ENCODE data around the gene DBN1. TPM values are rescaled to one million over a fixed set of nuclear protein-coding genes. Genes with fewer than 3 reads are reported as not detected.
"Not testable (repeated sequence)": the region's sequence is repeated elsewhere in the genome, so short reads cannot be mapped to it uniquely, and the experiment has no call there.

DBN1 gene
- total RNA-seq, 2 experiments from 2014 or later: 101 to 105 TPM

DNA sequence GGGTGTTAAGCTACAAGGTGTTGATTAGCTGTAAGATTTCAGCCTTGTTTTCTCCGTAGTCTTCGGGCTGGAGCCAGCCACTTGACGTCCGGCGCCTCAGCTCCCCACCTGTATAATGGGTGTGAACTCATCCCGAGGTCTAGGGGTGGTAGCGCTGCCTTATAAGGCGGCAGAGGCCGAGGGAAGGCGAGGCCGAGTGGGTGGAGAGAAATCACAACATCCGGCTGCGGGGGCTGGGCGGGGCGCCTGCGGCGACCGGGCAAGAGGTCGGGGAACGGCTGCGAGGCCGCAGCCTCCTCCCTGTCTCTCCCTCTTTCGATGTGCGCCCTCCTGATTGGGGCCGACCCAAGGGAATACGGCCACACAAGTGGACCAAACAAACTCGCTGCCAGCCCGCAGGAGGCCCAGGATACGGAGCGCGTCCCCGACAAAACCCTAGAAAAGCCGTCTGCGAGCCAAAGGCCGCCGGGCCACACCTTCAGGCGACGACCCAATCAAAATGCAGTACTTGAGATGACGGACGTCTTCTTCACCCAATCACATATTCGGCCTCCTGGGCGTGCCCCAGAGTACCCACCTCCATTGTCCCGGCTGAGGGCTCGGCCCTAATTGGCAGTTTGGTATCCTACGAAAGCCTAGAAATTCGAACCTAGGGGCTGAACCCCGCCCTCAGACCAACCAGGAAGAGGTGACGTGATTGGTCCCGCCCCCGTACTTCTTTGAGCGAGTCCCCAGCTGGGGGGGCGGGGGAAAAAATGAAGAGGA, 47.5 kb downstream of the DBN1 start:
- POLR2A ChIA-PET: interaction anchor here (0.6 to 15.2 kb wide), 17 partner anchors 8 to 123 kb away, joined by 3 to 606 read pairs (median 4); partner anchors contain the start of genes F12, LMAN2, PRELID1 and PRR7
- H3K36me3 Mint-ChIP-seq (ENCODE audit: low read depth): peaks cover 38% of the 10 kb centered on the region
- DNase-seq: peak; percentile 100
- H3K9me3 Mint-ChIP-seq: no peaks in the 10 kb centered on the region
- CTCF ChIA-PET: interaction anchor here (0.7 to 10.5 kb wide), 9 partner anchors 13 to 108 kb away, joined by 3 to 159 read pairs (median 6); partner anchors contain the start of genes F12 and PFN3
- H3K27ac Mint-ChIP-seq: peak overlapping the region; percentile 97
- TF ChIP-seq, protein P1, sequence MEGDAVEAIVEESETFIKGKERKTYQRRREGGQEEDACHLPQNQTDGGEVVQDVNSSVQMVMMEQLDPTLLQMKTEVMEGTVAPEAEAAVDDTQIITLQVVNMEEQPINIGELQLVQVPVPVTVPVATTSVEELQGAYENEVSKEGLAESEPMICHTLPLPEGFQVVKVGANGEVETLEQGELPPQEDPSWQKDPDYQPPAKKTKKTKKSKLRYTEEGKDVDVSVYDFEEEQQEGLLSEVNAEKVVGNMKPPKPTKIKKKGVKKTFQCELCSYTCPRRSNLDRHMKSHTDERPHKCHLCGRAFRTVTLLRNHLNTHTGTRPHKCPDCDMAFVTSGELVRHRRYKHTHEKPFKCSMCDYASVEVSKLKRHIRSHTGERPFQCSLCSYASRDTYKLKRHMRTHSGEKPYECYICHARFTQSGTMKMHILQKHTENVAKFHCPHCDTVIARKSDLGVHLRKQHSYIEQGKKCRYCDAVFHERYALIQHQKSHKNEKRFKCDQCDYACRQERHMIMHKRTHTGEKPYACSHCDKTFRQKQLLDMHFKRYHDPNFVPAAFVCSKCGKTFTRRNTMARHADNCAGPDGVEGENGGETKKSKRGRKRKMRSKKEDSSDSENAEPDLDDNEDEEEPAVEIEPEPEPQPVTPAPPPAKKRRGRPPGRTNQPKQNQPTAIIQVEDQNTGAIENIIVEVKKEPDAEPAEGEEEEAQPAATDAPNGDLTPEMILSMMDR (IDR thresholded peaks at IDR 0.05): no peak
- intact Hi-C loops (cut with micrococcal nuclease): no loop called here
- H3K4me1 Mint-ChIP-seq (ENCODE audit: low read depth): peaks cover 36% of the 10 kb centered on the region
- H3K27me3 Mint-ChIP-seq: no peaks in the 10 kb centered on the region
- peak overlapping the region; percentile 88 for H3K4me3 Mint-ChIP-seq
- peak; percentile 79 for ATAC-seq

DNA sequence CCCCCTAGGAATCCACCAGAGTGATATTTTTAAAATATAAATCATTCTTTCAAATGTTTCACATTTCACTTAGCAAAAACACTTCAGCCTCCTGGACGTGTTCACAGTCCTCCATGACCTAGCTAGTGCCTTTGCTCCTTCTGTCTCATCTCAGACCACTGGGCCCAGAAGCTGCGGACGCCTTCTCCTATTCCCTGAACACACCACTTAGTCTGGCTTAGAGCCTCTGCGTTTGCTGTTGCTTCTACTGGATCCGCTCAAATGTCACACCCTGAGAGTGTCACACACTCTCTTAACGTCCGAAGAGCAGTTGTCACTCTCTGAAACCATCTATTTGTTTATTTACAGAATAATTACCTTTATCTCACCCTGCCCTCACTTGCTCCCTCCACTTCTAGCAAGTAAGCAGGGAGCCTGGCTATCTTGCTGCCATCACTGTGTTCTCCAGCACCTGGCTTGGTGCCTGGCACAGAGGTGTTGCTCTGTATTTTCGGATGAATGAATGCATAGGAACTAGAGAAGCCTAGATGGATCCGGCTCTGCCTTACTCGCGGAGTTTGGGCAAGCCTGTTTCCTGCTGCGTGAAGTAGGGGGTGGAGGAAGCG, 48.1 kb downstream of the DBN1 start:
- CTCF ChIA-PET: interaction anchor here (1.2 to 10.5 kb wide), 4 partner anchors 20 to 36 kb away, joined by 5 to 159 read pairs (median 8); partner anchors contain the start of genes F12 and PFN3
- POLR2A ChIA-PET: interaction anchor here (0.8 to 15.2 kb wide), 8 partner anchors 9 to 74 kb away, joined by 3 to 606 read pairs (median 6); partner anchors contain the start of genes F12, LMAN2 and PRR7
- H3K36me3 Mint-ChIP-seq (ENCODE audit: low read depth): peaks cover 33% of the 10 kb centered on the region
- DNase-seq: no peak
- no peaks in the 10 kb centered on the region for H3K9me3 Mint-ChIP-seq
- intact Hi-C loops (cut with micrococcal nuclease): no loop called here
- H3K4me1 Mint-ChIP-seq (ENCODE audit: low read depth): peaks cover 29% of the 10 kb centered on the region
- no peak for ATAC-seq
- H3K27ac Mint-ChIP-seq: peak overlapping the region; percentile 97
- TF ChIP-seq, protein P1 (IDR thresholded peaks at IDR 0.05): no peak
- H3K4me3 Mint-ChIP-seq: peak overlapping the region; percentile 88
- no peaks in the 10 kb centered on the region for H3K27me3 Mint-ChIP-seq

DNA sequence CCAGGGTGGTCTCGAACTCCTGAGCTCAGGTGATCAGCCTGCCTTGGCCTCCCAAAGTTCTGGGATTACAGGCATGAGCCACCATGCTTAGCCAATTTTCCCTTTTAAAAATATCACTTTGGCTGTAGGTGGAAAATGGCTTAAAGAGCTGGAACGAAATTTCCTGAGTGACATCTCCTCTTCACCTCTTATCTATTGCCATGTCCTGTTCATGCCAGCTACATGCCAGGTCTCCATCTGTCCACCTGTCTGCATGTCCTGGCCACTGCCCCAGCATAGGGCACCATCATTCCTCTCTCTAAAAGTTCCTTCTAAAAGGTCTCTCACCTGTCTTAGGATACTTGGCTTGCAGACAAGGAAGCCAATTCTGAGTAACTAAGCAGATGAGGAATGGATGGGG, 49.8 kb downstream of the DBN1 start:
- Mint-ChIP-seq H3K9me3 (no peaks in the 10 kb centered on the region), H3K27me3 (no peaks in the 10 kb centered on the region), H3K36me3 (ENCODE audit: low read depth) (peaks cover 17% of the 10 kb centered on the region), H3K27ac (no peak overlapping the region), H3K4me3 (no peak overlapping the region), H3K4me1 (ENCODE audit: low read depth) (peaks cover 14% of the 10 kb centered on the region)
- TF ChIP-seq, protein P1 (IDR thresholded peaks at IDR 0.05): no peak
- DNase-seq: no peak
- ChIA-PET CTCF (interaction anchor here (1.0 to 10.5 kb wide), 5 partner anchors 9 to 78 kb away, joined by 3 to 159 read pairs (median 6); partner anchors contain the start of genes F12 and PFN3), POLR2A (interaction anchor here (1.1 to 15.2 kb wide), 3 partner anchors 11 to 22 kb away, joined by 5 to 606 read pairs (median 8); partner anchors contain the start of gene PRR7)
- intact Hi-C loops (cut with micrococcal nuclease): no loop called here
- ATAC-seq: no peak

DNA sequence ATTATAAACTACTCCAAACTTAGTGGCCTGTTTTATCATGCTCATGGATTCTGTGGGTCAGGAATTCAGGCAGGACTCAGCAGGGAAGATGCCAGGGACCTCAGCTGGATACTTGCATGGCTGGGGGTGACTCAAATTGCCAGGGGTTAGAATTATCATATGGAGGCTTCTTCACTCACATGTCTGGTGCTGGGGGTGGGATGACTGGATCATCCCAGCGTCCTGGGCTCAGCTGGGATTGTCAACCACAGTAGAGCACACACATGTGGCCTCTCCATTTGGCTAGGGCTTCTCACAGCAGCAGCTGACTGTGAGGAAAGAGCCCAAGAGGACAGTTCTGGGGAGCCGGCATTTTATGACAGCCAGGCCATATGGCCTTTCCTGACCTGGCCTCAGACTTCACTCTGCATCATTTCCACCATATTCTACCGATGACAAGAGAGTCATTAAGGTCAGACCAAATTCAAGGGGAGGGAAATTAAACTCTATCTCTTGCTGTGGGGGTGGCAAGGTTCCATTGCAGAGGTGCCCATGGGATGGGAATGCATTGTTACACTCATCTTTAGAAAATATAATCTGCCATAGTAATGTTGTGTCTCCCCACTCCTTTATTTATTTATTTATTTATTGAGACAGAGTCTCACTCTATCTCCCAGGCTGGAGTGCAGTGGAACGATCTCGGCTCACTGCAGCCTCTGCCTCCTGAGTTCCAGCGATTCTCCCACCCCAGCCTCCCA, 52.2 kb downstream of the DBN1 start:
- H3K4me1 Mint-ChIP-seq (ENCODE audit: low read depth): peaks cover 14% of the 10 kb centered on the region
- H3K27ac Mint-ChIP-seq: no peak overlapping the region
- no peak for DNase-seq
- H3K36me3 Mint-ChIP-seq (ENCODE audit: low read depth): no peaks in the 10 kb centered on the region
- TF ChIP-seq, protein P1 (IDR thresholded peaks at IDR 0.05): no peak
- no peak overlapping the region for H3K4me3 Mint-ChIP-seq
- no peaks in the 10 kb centered on the region for H3K27me3 Mint-ChIP-seq
- intact Hi-C loops (cut with micrococcal nuclease): no loop called here
- ATAC-seq: no peak
- H3K9me3 Mint-ChIP-seq: no peaks in the 10 kb centered on the region
- POLR2A ChIA-PET: interaction anchor here (1.2 to 15.2 kb wide), 5 partner anchors 10 to 73 kb away, joined by 3 to 606 read pairs (median 5); partner anchors contain the start of gene PRR7
- CTCF ChIA-PET: interaction anchor here (1.2 to 10.5 kb wide), 2 partner anchors 16 to 34 kb away, joined by 4 to 159 read pairs; partner anchors contain the start of genes F12 and PFN3

DNA sequence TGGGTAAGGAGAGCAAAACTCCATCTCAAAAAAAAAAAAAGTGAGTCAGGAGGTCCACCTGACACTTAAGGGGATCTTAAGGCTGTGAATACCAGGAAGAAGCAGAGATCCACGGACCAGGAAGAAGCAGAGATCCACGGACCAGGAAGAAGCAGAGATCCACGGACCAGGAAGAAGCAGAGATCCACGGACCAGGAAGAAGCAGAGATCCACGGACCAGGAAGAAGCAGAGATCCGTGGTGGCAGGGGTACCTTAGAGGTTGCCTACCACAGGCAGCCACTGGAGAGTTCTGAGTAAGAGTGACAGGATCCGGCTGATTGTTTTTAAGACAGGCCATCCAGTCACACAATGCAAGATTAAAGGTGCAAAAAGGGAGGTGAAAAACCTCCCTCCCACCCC, 53.0 kb downstream of the DBN1 start:
- ATAC-seq; intact Hi-C loops (cut with micrococcal nuclease): not testable (repeated sequence)
- POLR2A ChIA-PET: interaction anchor here (2.4 to 15.2 kb wide), 2 partner anchors 16 to 25 kb away, joined by 5 to 606 read pairs; partner anchors contain the start of gene PRR7

More for the DNA sequence above, 53.0 kb downstream of the DBN1 start:
- CTCF ChIA-PET: interaction anchor here (1.0 to 10.5 kb wide), 2 partner anchors 16 to 37 kb away, joined by 3 to 159 read pairs; partner anchors contain the start of genes F12 and PFN3
- H3K36me3 Mint-ChIP-seq (ENCODE audit: low read depth); H3K9me3 Mint-ChIP-seq; DNase-seq; H3K4me3 Mint-ChIP-seq; H3K27me3 Mint-ChIP-seq; H3K27ac Mint-ChIP-seq: not testable (repeated sequence)
- H3K4me1 Mint-ChIP-seq (ENCODE audit: low read depth): peaks cover 13% of the 10 kb centered on the region

Data from activated CD8-positive, alpha-beta T cell treated with anti-CD3 and anti-CD28 coated beads for 36 hours (primary cell).